ENCODE measurements around the gene SYNGAP1.

DNA sequence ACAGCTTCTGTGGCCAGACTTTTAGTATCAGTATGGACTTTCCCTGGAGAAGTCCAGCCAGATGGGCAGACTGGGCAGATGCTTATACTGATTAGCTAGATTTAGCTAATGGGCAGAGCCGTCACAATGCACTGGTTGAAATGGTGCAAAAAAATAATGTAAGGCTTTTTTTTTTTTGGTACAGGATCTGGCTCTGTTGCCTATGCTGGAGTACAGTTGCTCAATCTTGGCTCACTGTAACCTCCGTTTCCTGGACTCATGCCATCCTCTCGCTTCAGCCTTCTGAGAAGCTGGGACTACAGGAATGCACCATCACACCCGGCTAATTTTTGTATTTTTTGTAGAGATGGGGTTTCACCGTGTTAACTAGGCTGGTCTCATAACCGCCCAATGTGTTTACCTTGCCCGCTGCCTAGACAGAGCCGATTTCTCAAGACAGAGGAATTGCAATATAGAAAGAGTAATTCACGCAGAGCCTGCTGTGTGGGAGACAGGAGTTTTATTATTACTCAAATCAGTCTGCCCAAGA lies 44.7 kb upstream of the SYNGAP1 start:
- TF ChIP-seq, protein P1, sequence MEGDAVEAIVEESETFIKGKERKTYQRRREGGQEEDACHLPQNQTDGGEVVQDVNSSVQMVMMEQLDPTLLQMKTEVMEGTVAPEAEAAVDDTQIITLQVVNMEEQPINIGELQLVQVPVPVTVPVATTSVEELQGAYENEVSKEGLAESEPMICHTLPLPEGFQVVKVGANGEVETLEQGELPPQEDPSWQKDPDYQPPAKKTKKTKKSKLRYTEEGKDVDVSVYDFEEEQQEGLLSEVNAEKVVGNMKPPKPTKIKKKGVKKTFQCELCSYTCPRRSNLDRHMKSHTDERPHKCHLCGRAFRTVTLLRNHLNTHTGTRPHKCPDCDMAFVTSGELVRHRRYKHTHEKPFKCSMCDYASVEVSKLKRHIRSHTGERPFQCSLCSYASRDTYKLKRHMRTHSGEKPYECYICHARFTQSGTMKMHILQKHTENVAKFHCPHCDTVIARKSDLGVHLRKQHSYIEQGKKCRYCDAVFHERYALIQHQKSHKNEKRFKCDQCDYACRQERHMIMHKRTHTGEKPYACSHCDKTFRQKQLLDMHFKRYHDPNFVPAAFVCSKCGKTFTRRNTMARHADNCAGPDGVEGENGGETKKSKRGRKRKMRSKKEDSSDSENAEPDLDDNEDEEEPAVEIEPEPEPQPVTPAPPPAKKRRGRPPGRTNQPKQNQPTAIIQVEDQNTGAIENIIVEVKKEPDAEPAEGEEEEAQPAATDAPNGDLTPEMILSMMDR (IDR thresholded peaks at IDR 0.05; ENCODE audit: insufficient read depth, low read depth, low read length), result no peak
- TF ChIP-seq EZH2 (IDR thresholded peaks at IDR 0.05; ENCODE audit: insufficient read depth, low read length), result no peak
